RPMI7951 (cell line): Measurements from ENCODE around the gene KRT76. TPM values are rescaled to one million over a fixed set of nuclear protein-coding genes. Genes with fewer than 3 reads are reported as not detected.

Experiments
- DNase-seq: peaks from one replicate; pipeline ENCODE4 v3.0.0-alpha.2; 2012; ENCODE audit warnings: low read depth
- total RNA-seq: library from RNA; depleted of rRNA; stranded (reverse); fragments of >200 nt; shearing (Covaris generic); gene quantifications from 2 replicates; pipeline ENCODE4 v1.2.3, GENCODE V29; 2014; rRNA removed

Gene KRT76
- total RNA-seq, 1 experiment from 2014 or later, result not detected

- no peak for DNase-seq
Observed at GRCh38 chr12:52730793-52731192, 46.4 kb downstream of the KRT76 start.

- DNase-seq, result no peak
Observed at GRCh38 chr12:52730383-52730782, 46.8 kb downstream of the KRT76 start.

GRCh38 chr12:52729147-52729546 lies 48.0 kb downstream of the KRT76 start:
- no peak for DNase-seq

GRCh38 chr12:52728374-52728773 lies 48.8 kb downstream of the KRT76 start:
- DNase-seq, result no peak

GRCh38 chr12:52727037-52727436 lies 50.1 kb downstream of the KRT76 start:
- DNase-seq, result no peak

- no peak for DNase-seq
Observed at GRCh38 chr12:52726451-52726850, 50.7 kb downstream of the KRT76 start.

DNA sequence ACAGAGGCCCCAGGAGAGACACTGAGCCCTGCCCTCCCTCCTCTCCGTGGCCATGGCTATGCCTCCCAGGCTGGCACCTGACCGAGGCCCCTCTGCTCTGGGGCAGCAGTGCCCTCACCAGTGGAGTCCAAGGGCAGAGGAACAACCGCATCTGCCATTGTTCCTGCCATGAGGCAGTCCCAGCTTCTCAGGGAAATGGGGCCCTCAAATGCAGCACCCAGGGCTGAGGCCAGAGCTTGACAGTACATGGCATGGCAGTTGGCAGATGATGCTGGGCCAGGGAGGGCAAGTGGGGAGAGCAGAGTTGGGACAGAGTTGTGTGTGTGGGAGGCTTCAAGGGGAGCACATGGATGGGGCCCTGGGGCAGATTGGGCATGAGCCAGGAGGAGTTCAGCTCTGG lies 52.8 kb downstream of the KRT76 start:
- no peak for DNase-seq

GRCh38 chr12:52722680-52723079 lies 54.5 kb downstream of the KRT76 start:
- DNase-seq, result no peak

DNA sequence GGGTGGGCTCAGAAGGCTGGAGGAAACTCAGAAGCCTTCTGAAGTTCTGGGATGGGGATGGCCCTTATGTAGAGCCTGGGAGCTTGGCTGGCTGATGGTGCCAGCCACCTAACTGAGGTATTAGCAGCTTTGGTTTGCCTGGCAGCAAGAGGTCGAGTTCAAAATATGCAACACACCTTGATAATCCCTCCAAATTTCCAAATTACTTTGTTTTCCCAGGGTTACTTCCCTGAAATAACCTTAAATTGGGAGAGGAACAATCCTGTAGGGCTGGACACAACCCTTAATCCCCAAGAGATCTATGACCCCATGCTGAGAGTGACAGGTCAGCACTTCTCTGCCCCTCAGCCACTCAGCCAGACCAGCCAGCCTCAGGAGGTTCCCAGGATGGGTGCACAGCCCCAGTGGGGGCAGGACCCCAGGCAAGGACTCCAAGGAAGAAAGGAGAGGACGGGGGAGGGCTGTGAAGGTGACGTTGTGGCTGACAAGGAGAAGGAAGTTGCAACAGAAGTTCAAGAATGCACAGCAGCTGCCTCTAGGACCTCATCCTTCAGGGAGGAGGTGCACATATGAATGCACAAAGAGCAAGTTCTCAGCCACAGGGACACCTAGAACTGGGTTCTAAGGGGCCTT lies 55.2 kb downstream of the KRT76 start:
- DNase-seq, result no peak

DNA sequence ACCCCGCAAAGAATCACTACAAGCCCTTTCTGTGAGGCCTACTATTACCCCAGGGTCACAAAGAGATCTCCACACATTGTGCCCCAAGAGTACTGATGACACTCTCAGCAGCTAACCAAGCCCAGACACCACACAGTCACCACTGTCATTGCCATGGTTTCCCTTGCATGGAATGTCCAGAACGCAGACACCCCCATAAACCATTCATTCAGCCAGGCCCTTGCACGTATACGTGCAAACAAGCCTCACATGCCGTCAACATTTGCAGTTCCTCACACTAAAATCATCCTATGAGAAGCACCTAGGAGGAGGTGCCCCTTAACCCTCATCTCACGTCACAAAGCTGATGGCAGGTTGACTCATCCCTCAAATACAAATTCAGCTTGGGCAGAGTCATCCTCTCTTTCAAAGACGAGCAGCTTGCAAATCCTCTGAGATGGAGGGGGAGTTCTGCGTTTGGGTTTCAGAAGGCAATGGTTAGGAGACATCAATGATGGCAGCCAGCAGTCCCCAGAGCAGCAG lies 56.7 kb downstream of the KRT76 start:
- DNase-seq, result no peak

Other genes with a start within 250 kb of the KRT76 start
- gene KRT71, start 224.2 kb downstream of the KRT76 start, total RNA-seq, result not detected in 2 replicates
- not detected in 2 replicates for gene KRT74, start 203.5 kb downstream of the KRT76 start, total RNA-seq
- gene KRT72, start 175.9 kb downstream of the KRT76 start, total RNA-seq, result not detected in 2 replicates
- not detected in 2 replicates for gene KRT73, start 158.8 kb downstream of the KRT76 start, total RNA-seq
- not detected in 2 replicates for gene KRT2, start 125.1 kb downstream of the KRT76 start, total RNA-seq
- gene KRT1, start 96.9 kb downstream of the KRT76 start, total RNA-seq, result not detected in 2 replicates
- gene KRT77, start 73.8 kb downstream of the KRT76 start, total RNA-seq, result not detected in 2 replicates
- gene KRT3, start 18.8 kb upstream of the KRT76 start, total RNA-seq, result 0.12 TPM in 1 of 2 replicates, not detected in the other
- gene KRT4, start 36.8 kb upstream of the KRT76 start, total RNA-seq, result not detected in 2 replicates
- gene KRT79, start 57.0 kb upstream of the KRT76 start, total RNA-seq, result 3.3 and 4.8 TPM in 2 replicates
- 0.20 and 0.36 TPM in 2 replicates for gene KRT78, start 71.6 kb upstream of the KRT76 start, total RNA-seq
- gene KRT8, start 127.7 kb upstream of the KRT76 start, total RNA-seq, result 3.5 and 4.7 TPM in 2 replicates
- gene KRT18, start 171.8 kb upstream of the KRT76 start, total RNA-seq, result 75.0 and 91.8 TPM in 2 replicates
- gene EIF4B, start 229.1 kb upstream of the KRT76 start, total RNA-seq, result 321 and 337 TPM in 2 replicates